HCT116 (cell line): Measurements from ENCODE around the gene POLA1.

Experiments
- ATF3 ChIP-seq: IDR thresholded peaks from 2 replicates; pipeline ENCODE4 v1.6.1; 2012
- CTCF ChIP-seq, 3 experiments: fragments of 200-600 bp in 1 of 3; sonication (generic) in 1 of 3; IDR thresholded peaks in 2 of 3; conservative IDR thresholded peaks in 1 of 3; 2 replicates each; pipeline ENCODE4 v1.5.1; 2012 to 2017; ENCODE audit warnings: low read depth in 2 of 3, low read length in 2 of 3, antibody characterized with exemption in 1 of 3, borderline replicate concordance in 1 of 3, control low read depth in 1 of 3, mild to moderate bottlenecking in 1 of 3, mixed read lengths in 1 of 3, mixed run types in 1 of 3, moderate library complexity in 1 of 3; ENCODE audit not compliant: insufficient read depth in 1 of 3
- EZH2 ChIP-seq: fragments of 200-600 bp; sonication (generic); IDR thresholded peaks from 2 replicates; pipeline ENCODE4 v1.6.1; 2017; ENCODE audit warnings: antibody characterized with exemption, mixed run types
- POLR2A ChIP-seq: IDR thresholded peaks from 2 replicates; pipeline ENCODE4 v1.7.0; 2011; ENCODE audit warnings: borderline replicate concordance; ENCODE audit not compliant: insufficient read depth, insufficient read length; ENCODE audit errors: extremely low read depth
- POLR2AphosphoS5 ChIP-seq: IDR thresholded peaks from 2 replicates; pipeline ENCODE4 v1.6.1; 2011; ENCODE audit warnings: mild to moderate bottlenecking, low read depth, low read length, moderate library complexity
- YY1 ChIP-seq: IDR thresholded peaks from 2 replicates; pipeline ENCODE4 v1.6.1; 2011; ENCODE audit warnings: low read length, low read depth, moderate library complexity, mild to moderate bottlenecking; ENCODE audit not compliant: insufficient replicate concordance; ENCODE audit errors: extremely low read depth
- ZFX ChIP-seq: fragments of 450-650 bp; IDR thresholded peaks from 2 replicates; pipeline ENCODE4 v1.6.1; 2017

GRCh38 chrX:24774650-24775049, 80.9 kb downstream of the POLA1 start:
- TF ChIP-seq ATF3 (no peak), CTCF (IDR thresholded peaks at IDR 0.05 in 2 of 3, conservative IDR thresholded peaks at IDR 0.05 in 1 of 3; ENCODE audit: borderline replicate concordance in 1 of 3, insufficient read depth in 1 of 3, low read depth in 2 of 3, low read length in 2 of 3) (no peak), POLR2AphosphoS5 (no peak), POLR2A (no peak), YY1 (no peak), EZH2 (no peak), ZFX (no peak)
